Common myeloid progenitor, CD34-positive (primary cell): ENCODE data around the gene SOCS3.

Experiments
- CTCF ChIA-PET: fragments of 350-600 bp; sonication (Branson Sonifier 250); formaldehyde crosslinking; loops from one replicate; lab custom pipeline; 2021; ENCODE audit warnings: antibody characterized with exemption; lab: Charles Lee
- POLR2A ChIA-PET: fragments of 350-600 bp; sonication (Branson Sonifier 250); formaldehyde crosslinking; loops from one replicate; lab custom pipeline; 2021; ENCODE audit warnings: antibody characterized with exemption; lab: Charles Lee
- DNase-seq, 3 donors: peaks; one replicate each; pipeline versions ENCODE4 v3.0.0 to v3.0.0-alpha.2; 2013
- H3K27ac ChIP-seq, 2 experiments: 1 replicate in 1 of 2; 2 replicates in 1 of 2; pipeline ENCODE4 v1.7.0; 2013; ENCODE audit warnings: inconsistent platforms in 2 of 2, low read length in 2 of 2, mild to moderate bottlenecking in 2 of 2, low read depth in 1 of 2, moderate library complexity in 1 of 2; ENCODE audit not compliant: severe bottlenecking in 2 of 2, insufficient read depth in 1 of 2, poor library complexity in 1 of 2
- H3K27me3 ChIP-seq, 5 experiments: replicated peaks in 2 of 5; 1 replicate in 3 of 5; 2 replicates in 2 of 5; pipeline versions ENCODE4 v1.6.1 to v1.7.0; 2013; ENCODE audit warnings: low read length in 4 of 5, mild to moderate bottlenecking in 2 of 5, moderate library complexity in 2 of 5, inconsistent platforms in 1 of 5; ENCODE audit not compliant: insufficient read depth in 5 of 5, control insufficient read depth in 4 of 5
- H3K36me3 ChIP-seq, 4 experiments: 1 replicate in 2 of 4; 2 replicates in 2 of 4; pipeline versions ENCODE4 v1.6.1 to v1.7.0; 2013; ENCODE audit warnings: low read length in 3 of 4, control low read depth in 1 of 4, mild to moderate bottlenecking in 1 of 4; ENCODE audit not compliant: control insufficient read depth in 4 of 4, insufficient read depth in 4 of 4
- H3K4me1 ChIP-seq, 4 experiments: 1 replicate in 3 of 4; 2 replicates in 1 of 4; pipeline versions ENCODE4 v1.6.1 to v1.7.1; 2013; ENCODE audit warnings: low read length in 3 of 4, mild to moderate bottlenecking in 3 of 4, control low read depth in 1 of 4, inconsistent platforms in 1 of 4, moderate library complexity in 1 of 4; ENCODE audit not compliant: control insufficient read depth in 4 of 4, insufficient read depth in 4 of 4; ENCODE audit errors: control extremely low read depth in 1 of 4
- H3K4me3 ChIP-seq, 7 experiments: 1 replicate in 4 of 7; 2 replicates in 3 of 7; pipeline versions ENCODE4 v1.5.1 to v1.7.0; 2013; ENCODE audit warnings: mild to moderate bottlenecking in 7 of 7, low read length in 6 of 7, moderate library complexity in 6 of 7, inconsistent platforms in 2 of 7, low read depth in 2 of 7, control low read depth in 1 of 7; ENCODE audit not compliant: insufficient read depth in 4 of 7, control insufficient read depth in 1 of 7; ENCODE audit errors: extremely low read depth in 1 of 7
- H3K9me3 ChIP-seq, 5 experiments: 1 replicate in 4 of 5; 2 replicates in 1 of 5; pipeline versions ENCODE4 v1.6.1 to v1.7.1; 2013; ENCODE audit warnings: low read length in 4 of 5, mild to moderate bottlenecking in 2 of 5, inconsistent platforms in 1 of 5, low read depth in 1 of 5, moderate library complexity in 1 of 5; ENCODE audit not compliant: control insufficient read depth in 4 of 5, insufficient read depth in 2 of 5; ENCODE audit errors: control extremely low read depth in 1 of 5
- WGBS: methylation state at CpG from one replicate; pipeline ENCODE4 v1.1.5; 2013; ENCODE audit not compliant: insufficient coverage; 5-methylcytosine and 5-hydroxymethylcytosine counted together

The SOCS3 gene

DNA sequence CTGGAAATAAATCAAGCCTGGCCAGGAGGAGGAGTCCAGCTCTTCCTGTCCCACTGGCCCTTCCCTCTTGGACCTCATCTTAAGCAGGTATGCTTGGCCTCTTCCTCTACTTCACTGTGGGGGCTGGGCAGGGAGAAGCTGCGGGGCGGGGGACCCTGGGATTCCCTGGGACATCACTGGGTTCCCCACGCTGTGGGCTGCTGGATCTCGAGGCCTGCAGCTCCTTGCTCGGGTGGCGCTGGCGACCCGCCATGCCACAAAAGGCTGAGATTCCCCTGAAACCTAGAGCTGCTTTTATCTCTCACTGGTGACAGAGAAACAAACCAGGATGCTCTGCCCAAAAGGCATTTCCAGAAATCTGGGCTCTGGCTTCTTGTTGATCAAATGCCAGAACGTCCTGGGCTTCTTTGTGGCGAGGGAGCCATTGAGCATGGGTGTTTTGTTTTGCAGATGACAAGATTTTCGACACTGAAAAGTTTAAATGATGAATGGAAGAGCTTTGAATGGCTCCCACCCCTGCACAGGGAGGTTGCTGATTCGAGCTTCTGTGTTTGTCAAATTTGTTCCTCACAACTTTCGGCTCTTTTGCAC, 10.0 kb upstream of the SOCS3 start:
- H3K36me3 ChIP-seq: no peaks in the 10 kb centered on the region
- POLR2A ChIA-PET: interaction anchor here (0.7 kb wide), 1 partner anchor 51 kb away, joined by 5 read pairs; no protein-coding TSS in a partner anchor
- no peak overlapping the region for H3K4me3 ChIP-seq
- H3K4me1 ChIP-seq: peaks cover 0 to 21% (median 14%) of the 10 kb centered on the region in 4 experiments
- WGBS: 81% methylated on average over 12 of the region's 13 CpGs
- H3K27ac ChIP-seq: no peak overlapping the region
- no peaks in the 10 kb centered on the region for H3K9me3 ChIP-seq
- CTCF ChIA-PET: interaction anchor here (1.4 kb wide), 1 partner anchor 14 kb away, joined by 3 read pairs; no protein-coding TSS in a partner anchor
- DNase-seq: no peak
- H3K27me3 ChIP-seq: no peaks in the 10 kb centered on the region

DNA sequence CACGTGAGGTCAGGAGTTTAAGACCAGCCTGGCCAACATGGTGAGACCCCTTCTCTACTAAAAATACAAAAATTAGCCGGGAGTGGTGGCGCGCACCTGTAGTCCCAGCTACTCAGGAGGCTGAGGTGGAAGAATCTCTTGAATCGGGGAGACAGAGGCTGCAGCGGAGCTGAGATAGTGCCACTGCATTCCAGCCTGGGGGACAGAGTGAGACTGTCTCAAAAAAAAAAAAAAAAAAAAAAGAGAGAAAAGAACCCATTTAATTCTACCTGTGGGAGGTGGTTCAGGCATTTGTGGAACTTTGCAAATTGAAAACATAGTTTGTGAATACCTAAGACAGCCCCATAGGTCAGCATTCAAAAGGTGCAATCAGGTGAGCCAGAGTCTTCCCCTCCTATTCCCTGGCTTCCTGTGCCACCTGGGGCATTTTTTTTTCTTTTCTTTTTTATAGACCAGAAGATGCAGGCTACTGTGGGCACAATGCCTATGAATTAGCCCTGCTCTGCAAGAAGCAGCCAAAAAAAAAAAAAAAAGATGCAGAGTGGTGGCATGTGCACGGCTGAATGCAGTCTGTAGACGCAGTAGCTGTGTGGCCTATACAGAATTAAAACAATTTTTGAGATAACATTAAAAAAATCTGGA, 9.1 kb upstream of the SOCS3 start:
- POLR2A ChIA-PET: interaction anchor here (0.6 kb wide), 1 partner anchor 9 kb away, joined by 4 read pairs; the partner anchor contains the start of gene SOCS3
- Histone ChIP-seq H3K27me3 (no peaks in the 10 kb centered on the region), H3K36me3 (no peaks in the 10 kb centered on the region), H3K9me3 (no peaks in the 10 kb centered on the region), H3K4me3 (no peak overlapping the region), H3K27ac (no peak overlapping the region), H3K4me1 (peaks cover 0 to 24% (median 22%) of the 10 kb centered on the region in 4 experiments)
- WGBS: 100% methylated on average over 3 of the region's 8 CpGs
- DNase-seq: no peak
- CTCF ChIA-PET: interaction anchor here (0.8 to 1.4 kb wide), 3 partner anchors 13 to 54 kb away, joined by 3 to 4 read pairs (median 3); no protein-coding TSS in a partner anchor

DNA sequence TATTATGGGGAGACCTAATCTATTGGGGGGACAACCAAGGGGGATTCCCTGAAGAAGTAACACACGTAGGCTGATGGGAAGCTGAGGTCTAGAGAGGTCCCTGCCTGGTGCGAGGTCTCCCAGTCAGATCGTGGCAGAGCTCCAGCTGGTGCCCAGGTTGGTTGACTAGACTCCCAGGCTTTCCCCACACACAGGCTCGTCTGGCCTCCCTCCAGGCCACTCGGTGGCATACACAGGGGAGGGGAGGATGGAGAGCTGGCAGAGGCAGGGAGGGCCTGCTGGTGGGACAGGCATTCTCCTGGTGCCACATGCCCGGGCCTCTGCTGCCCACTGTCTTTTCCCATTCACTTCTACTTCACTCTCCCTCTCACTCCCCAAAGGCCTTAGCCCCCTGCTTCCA, 8.5 kb upstream of the SOCS3 start:
- POLR2A ChIA-PET: interaction anchor here (0.6 kb wide), 1 partner anchor 9 kb away, joined by 4 read pairs; the partner anchor contains the start of gene SOCS3

DNA sequence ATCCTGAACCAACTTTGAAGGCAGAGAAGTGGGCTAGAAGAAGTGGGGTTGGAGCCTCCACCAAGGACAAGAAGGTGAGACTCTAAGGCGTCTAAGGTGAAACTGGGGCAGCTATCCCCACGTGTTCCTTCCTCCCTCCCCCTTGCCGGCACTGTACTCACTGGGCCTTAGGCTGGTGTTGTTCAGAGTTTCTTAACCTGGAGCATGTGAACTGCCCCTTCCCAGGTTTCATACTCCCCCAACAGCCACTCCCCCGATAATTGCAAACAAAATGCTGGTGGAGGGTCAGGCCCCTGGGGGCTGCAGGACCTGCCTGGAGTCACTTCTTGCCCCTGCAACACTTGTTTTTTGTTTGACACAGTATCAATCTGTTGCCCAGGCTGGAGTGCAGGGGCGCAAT, 7.3 kb upstream of the SOCS3 start:
- no peaks in the 10 kb centered on the region for H3K27me3 ChIP-seq
- WGBS: 93% methylated on average over 4 of the region's 5 CpGs
- H3K27ac ChIP-seq: no peak overlapping the region
- peaks cover 0 to 29% (median 23%) of the 10 kb centered on the region in 4 experiments for H3K4me1 ChIP-seq
- H3K9me3 ChIP-seq: no peaks in the 10 kb centered on the region
- ChIA-PET POLR2A (no interaction called here), CTCF (no interaction called here)
- no peaks in the 10 kb centered on the region for H3K36me3 ChIP-seq
- DNase-seq: no peak
- no peak overlapping the region for H3K4me3 ChIP-seq

More for the DNA sequence above, 8.5 kb upstream of the SOCS3 start:
- no peak overlapping the region for H3K27ac ChIP-seq
- no peaks in the 10 kb centered on the region for H3K36me3 ChIP-seq
- H3K4me1 ChIP-seq: peaks cover 0 to 29% (median 22%) of the 10 kb centered on the region in 4 experiments
- no peaks in the 10 kb centered on the region for H3K27me3 ChIP-seq
- DNase-seq: no peak
- no peak overlapping the region for H3K4me3 ChIP-seq
- 90% methylated on average over 2 of the region's 6 CpGs for WGBS
- H3K9me3 ChIP-seq: no peaks in the 10 kb centered on the region
- CTCF ChIA-PET: interaction anchor here (0.8 to 1.3 kb wide), 3 partner anchors 9 to 54 kb away, joined by 3 to 4 read pairs (median 4); no protein-coding TSS in a partner anchor

DNA sequence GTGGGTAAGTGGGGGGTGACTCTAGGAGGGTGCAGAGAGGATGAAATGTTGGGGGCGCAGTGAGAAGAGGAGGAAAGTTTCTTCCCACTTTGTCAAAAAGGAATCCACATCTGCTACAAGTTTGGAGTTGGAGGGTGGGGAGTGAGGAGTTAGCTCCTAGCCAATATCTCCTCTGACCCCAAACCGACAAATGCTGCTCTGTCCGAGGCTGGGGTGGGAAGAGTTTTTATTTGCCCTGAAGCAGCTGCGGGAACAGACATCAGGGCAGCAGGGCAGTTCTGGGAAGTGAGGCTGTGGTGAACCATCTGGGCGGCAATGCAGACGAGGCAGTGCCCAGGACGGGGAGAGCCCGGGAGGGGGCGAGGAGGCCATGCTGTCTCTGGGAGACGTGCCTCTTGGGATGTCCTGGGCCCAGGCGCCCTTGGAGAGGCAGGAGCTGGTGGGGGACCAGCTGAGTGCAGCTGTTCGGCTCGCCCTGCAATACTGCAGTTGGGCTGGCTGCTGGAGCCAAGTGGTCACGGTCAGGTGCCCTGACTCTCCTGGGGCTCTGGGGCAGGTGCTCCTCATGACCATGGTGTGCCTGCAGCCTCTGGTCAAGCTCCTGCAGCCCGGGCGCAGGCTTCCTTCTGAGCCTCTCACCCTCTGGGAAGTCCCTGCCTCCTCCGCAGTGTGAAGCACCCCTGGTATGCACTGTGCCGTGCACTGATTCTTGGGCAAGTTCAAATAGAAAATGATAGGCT, 6.4 kb upstream of the SOCS3 start:
- no peak for DNase-seq
- 96% methylated on average over 10 of the region's 18 CpGs for WGBS
- ChIA-PET CTCF (interaction anchor here (4.6 to 6.6 kb wide), 2 partner anchors 55 to 116 kb away, joined by 19 to 104 read pairs; no protein-coding TSS in a partner anchor), POLR2A (no interaction called here)
- no peaks in the 10 kb centered on the region for H3K27me3 ChIP-seq
- H3K27ac ChIP-seq: no peak overlapping the region
- H3K9me3 ChIP-seq: no peaks in the 10 kb centered on the region
- no peaks in the 10 kb centered on the region for H3K36me3 ChIP-seq
- H3K4me3 ChIP-seq: no peak overlapping the region
- peaks cover 0 to 32% (median 25%) of the 10 kb centered on the region in 4 experiments for H3K4me1 ChIP-seq

DNA sequence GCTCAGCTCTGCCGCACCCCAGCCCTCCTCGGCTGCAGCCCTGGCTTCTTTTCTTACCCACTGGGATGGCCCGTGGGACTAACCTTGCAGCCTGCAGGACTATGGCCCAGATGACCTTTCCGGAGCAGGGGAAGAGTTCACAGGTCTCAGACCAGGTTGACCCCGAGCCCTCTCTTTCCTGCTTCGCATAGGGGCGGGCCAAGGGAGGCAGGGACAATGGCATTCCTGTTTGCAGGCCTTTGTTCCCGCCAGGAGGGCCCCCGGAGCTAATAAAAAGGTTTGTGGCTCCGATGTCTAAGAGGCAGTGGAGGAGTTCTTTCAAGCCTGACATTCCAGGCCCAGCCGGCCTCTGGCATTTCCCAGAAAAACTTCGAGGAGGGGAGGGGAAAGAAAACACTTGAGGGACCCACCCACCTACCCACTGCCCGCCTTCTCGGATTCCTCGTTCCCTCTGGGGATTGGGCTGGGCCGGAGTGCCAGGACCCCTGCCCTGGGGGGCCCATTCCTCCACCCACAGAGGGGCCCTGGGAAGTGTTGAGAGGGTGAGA, 5.8 kb upstream of the SOCS3 start:
- POLR2A ChIA-PET: interaction anchor here (1.5 kb wide), 1 partner anchor 51 kb away, joined by 5 read pairs; no protein-coding TSS in a partner anchor
- Histone ChIP-seq H3K27ac (no peak overlapping the region), H3K36me3 (no peaks in the 10 kb centered on the region), H3K4me1 (peaks cover 0 to 38% (median 30%) of the 10 kb centered on the region in 4 experiments), H3K9me3 (no peaks in the 10 kb centered on the region), H3K4me3 (no peak overlapping the region), H3K27me3 (no peaks in the 10 kb centered on the region)
- DNase-seq: no peak
- CTCF ChIA-PET: interaction anchor here (1.4 to 6.6 kb wide), 4 partner anchors 49 to 115 kb away, joined by 3 to 104 read pairs (median 12); no protein-coding TSS in a partner anchor
- WGBS: 96% methylated on average over 10 of the region's 16 CpGs
